Thoracic aorta endothelial cell (primary cell): ENCODE results near the gene COL28A1. TPM values are rescaled to one million over a fixed set of nuclear protein-coding genes. Genes with fewer than 3 reads are reported as not detected.

Experiments
- total RNA-seq: library from RNA; depleted of rRNA; stranded (reverse); fragments of >200 nt; gene quantifications from 2 replicates; pipeline ENCODE4 v1.2.3, GENCODE V29; 2012

COL28A1 gene
- total RNA-seq: not detected in 2 replicates

DNA sequence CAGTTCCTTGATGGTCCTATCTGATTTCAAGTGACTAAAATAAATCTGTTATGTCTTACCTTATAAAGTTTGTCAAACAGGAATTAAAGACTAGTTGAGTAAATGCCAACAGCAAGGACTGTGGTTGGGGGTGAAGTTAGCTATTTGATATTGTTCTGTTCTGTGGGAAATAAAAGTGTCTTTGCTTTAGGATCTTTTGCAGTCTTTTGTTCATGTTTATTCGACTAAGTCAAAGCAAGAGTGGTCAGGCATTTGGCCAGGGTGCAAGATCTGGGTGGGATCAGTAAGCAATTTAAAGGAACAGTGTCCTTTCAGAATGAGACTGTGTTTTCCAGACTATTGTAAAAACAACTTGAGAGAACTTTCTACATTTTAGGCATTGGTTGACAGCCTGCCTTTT is at the start of gene COL28A1:
TSS of gene COL28A1 (minus strand) at position 183 of the 400 bp plus-strand sequence. CDS start 2,998 bp downstream, outside the sequence.

DNA sequence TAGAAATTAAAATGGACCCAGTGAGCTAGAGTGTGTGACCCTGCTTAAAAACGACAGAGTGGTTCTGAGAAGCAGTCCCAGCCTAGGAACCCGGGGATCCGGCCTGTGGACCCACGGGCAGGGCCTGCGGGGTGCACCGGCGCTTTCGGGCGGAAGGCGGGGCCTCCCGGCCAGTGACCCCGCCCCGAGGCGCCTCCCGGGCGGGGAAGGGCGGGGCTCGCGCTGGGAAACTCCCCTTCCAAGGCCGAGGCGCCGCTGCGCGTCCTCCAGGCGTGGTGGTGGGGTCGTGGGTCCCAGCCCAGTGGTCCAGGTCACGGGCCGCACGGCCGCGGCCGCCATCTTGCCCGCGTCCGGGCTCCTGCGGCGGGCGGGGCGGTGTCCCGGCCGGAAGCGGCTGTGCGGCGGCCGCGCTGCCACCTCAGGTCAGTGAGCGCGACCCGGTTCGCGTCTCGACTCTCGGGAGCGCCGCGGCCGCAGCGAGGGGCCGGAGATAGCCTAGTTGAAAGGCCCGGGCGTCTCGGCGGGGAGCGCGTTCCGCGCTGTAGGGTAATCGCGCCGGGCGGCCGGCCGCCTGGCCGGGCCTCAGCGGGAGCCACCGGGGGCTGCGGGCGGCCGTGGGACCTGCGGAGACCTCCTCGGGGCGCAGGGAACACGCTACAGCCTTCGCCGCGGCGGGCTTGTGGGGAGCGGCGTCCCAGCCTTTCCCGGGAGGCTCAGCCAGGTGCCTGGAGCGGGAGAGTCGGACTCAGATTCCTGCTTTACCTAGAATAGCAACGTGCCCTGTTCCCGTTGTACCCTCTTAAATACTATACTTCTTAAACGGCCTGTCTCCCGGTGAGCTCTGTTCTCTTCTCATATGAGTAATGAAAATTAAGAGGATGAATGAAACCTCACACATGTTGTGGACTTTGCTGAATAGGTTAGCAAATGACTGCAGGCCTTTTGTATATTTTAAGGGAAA is 31.3 kb upstream of the COL28A1 start, which contains the start of gene MIOS:
TSS of gene MIOS (plus strand) at position 234 of the 961 bp plus-strand sequence. CDS start 5,592 bp downstream, outside the sequence.

Other genes starting within 250 kb of the COL28A1 start
- 35.1 and 40.9 TPM in 2 replicates for gene MIOS, start 31.0 kb upstream of the COL28A1 start, total RNA-seq
- gene UMAD1, start 104.9 kb upstream of the COL28A1 start, total RNA-seq: 6.0 and 8.8 TPM in 2 replicates
- gene RPA3, start 182.7 kb upstream of the COL28A1 start, total RNA-seq: 30.2 and 39.4 TPM in 2 replicates